ENCODE measurements around the gene RSL1D1. TPM values are rescaled to one million over a fixed set of nuclear protein-coding genes. Genes with fewer than 3 reads are reported as not detected.

The RSL1D1 gene
- total RNA-seq, 1 donor from 2014 or later = 209 TPM

DNA sequence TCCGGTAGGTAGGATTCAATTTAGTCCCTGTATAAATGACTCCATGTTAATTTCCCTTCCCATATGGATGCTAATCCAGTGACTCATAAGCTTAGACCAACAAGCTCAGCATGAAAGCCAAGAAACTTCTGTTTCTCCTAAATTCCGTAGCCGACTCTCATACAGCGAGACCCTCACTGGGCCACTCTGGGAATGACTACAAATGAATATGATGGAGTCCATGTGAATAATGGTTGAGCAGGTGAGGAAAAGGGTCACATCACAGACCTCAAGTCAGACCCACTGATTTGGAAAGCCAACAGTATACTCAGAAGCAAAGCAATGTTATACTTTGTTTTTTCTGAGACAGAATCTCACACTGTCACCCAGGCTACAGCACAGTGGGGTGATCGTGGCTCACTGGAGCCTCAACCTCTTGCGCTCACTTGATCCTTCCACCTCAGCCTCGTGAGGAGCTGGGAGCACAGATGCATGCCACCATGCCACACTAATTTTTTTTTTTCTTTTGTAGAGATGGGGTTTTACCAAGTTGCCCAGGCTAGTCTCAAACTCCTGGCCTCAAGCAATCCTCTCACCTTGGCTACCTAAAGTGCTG, 14.6 kb downstream of the RSL1D1 start:
- Histone ChIP-seq H3K27ac (ENCODE audit: low read depth, low read length) (peak overlapping the region; percentile 86), H3K36me3 (ENCODE audit: insufficient read depth, low read length) (peaks cover 45% of the 10 kb centered on the region)
- peaks cover 22% of the 10 kb centered on the region for H3K36me3 Mint-ChIP-seq (ENCODE audit: low read depth, unreplicated experiment)

DNA sequence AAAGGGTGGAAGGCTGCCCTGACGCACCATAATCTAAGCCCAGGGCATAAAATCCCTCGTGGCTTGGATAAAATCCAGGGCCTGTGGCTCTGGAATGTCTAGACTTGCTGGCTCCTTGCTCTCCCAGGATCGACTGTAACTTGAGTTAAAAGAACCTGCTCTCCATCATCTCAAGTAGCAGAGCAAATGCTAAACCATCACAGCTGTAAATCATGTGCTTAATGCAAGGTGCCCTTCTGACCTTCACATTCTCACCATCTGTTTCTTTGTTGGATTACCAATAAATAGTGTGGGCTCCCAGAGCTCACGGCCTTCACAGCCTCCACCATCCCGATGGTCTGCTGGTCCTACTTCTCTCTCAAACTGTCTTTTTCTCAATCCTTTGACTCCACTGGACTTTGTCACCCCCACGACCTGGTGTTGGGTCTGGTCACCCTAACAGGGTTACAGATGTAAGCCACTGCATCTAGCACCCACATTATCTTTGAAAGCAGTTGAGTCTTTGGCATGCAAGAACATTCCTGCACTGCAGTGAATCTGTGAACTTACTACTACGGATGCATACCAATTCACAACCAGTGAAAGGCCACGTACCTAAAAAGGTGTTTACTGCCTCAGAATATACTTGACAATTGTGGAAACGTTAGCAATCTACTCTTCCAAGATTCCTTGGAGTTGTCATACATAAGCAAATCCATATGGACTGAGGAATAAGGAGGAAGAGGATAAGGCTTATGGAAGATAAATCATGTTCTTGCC, 15.3 kb downstream of the RSL1D1 start:
- Mint-ChIP-seq H3K4me1 (ENCODE audit: low read depth, unreplicated experiment) (peaks cover 20% of the 10 kb centered on the region), H3K4me3 (ENCODE audit: unreplicated experiment) (peak overlapping the region; percentile 60)
- H3K27ac ChIP-seq (ENCODE audit: low read depth, low read length) = peak overlapping the region; percentile 86

More for the DNA sequence above, 14.6 kb downstream of the RSL1D1 start:
- H3K4me1 ChIP-seq (ENCODE audit: insufficient read depth, low read length) = peaks cover 15% of the 10 kb centered on the region
- peak overlapping the region; percentile 73 for H3K4me2 ChIP-seq (ENCODE audit: low read length)
- Mint-ChIP-seq H3K9me3 (ENCODE audit: unreplicated experiment) (no peaks in the 10 kb centered on the region), H3K4me3 (ENCODE audit: unreplicated experiment) (peak overlapping the region; percentile 14), H3K27me3 (ENCODE audit: low read depth, unreplicated experiment) (no peaks in the 10 kb centered on the region), H3K4me1 (ENCODE audit: low read depth, unreplicated experiment) (peaks cover 20% of the 10 kb centered on the region), H3K27ac (ENCODE audit: unreplicated experiment) (peak overlapping the region; percentile 94)
- peaks cover 2% of the 10 kb centered on the region for H3K79me2 ChIP-seq (ENCODE audit: insufficient read depth, low read length)
- H2AFZ ChIP-seq (ENCODE audit: low read depth, low read length) = no peak overlapping the region
- DNase-seq (ENCODE audit: low read depth) (peak; percentile 92), FAIRE-seq (no peak)
- H4K20me1 ChIP-seq (ENCODE audit: insufficient read depth, low read length) = peaks cover 18% of the 10 kb centered on the region
- no peaks in the 10 kb centered on the region for H3K27me3 ChIP-seq (ENCODE audit: insufficient read depth, low read length)
- no peaks in the 10 kb centered on the region for H3K9me3 ChIP-seq (ENCODE audit: insufficient read depth, low read depth, low read length)
- TF ChIP-seq EZH2 (IDR thresholded peaks at IDR 0.05; ENCODE audit: insufficient read depth, low read length) (no peak), CTCF (IDR thresholded peaks at IDR 0.05; ENCODE audit: insufficient read depth, low read depth, low read length) (no peak)
- H3K9ac ChIP-seq (ENCODE audit: low read length) = peak overlapping the region; percentile 63
- no peak overlapping the region for H3K4me3 ChIP-seq (ENCODE audit: insufficient read depth, low read depth, low read length)

DNA sequence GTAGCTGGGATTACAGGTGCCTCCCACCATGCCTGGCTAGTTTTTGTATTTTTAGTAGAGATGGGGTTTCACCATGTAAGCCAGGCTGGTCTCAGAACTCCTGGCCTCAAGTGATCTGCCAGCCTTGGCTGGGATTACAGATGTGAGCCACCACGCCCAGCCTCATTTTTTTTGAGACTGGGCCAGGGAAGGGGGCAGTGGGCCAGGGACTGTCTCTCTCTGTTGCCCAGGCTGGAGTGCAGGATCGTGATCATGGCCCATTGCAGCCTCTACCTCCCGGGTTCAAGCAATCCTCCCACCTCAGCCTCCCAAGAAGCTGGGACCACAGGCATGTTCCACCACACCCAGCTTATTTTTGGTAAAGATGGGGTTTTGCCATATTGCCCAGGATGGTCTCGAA, 16.0 kb downstream of the RSL1D1 start:
- TF ChIP-seq CTCF (IDR thresholded peaks at IDR 0.05; ENCODE audit: insufficient read depth, low read depth, low read length) = no peak
- no peak overlapping the region for H3K4me3 Mint-ChIP-seq (ENCODE audit: unreplicated experiment)
- no peaks in the 10 kb centered on the region for H3K27me3 Mint-ChIP-seq (ENCODE audit: low read depth, unreplicated experiment)
- no peak overlapping the region for H3K4me3 ChIP-seq (ENCODE audit: insufficient read depth, low read depth, low read length)
- H3K9ac ChIP-seq (ENCODE audit: low read length) = no peak overlapping the region
- H4K20me1 ChIP-seq (ENCODE audit: insufficient read depth, low read length) = peaks cover 18% of the 10 kb centered on the region
- H3K36me3 ChIP-seq (ENCODE audit: insufficient read depth, low read length) = peaks cover 31% of the 10 kb centered on the region
- no peaks in the 10 kb centered on the region for H3K79me2 ChIP-seq (ENCODE audit: insufficient read depth, low read length)
- no peak overlapping the region for H3K4me2 ChIP-seq (ENCODE audit: low read length)
- no peaks in the 10 kb centered on the region for H3K9me3 Mint-ChIP-seq (ENCODE audit: unreplicated experiment)
- no peak overlapping the region for H3K27ac Mint-ChIP-seq (ENCODE audit: unreplicated experiment)
- no peaks in the 10 kb centered on the region for H3K27me3 ChIP-seq (ENCODE audit: insufficient read depth, low read length)
- DNase-seq (ENCODE audit: low read depth) = no peak
- peaks cover 20% of the 10 kb centered on the region for H3K4me1 Mint-ChIP-seq (ENCODE audit: low read depth, unreplicated experiment)
- H3K4me1 ChIP-seq (ENCODE audit: insufficient read depth, low read length) = peaks cover 15% of the 10 kb centered on the region
- H2AFZ ChIP-seq (ENCODE audit: low read depth, low read length) = no peak overlapping the region
- H3K27ac ChIP-seq (ENCODE audit: low read depth, low read length) = peak overlapping the region; percentile 36
- peaks cover 20% of the 10 kb centered on the region for H3K36me3 Mint-ChIP-seq (ENCODE audit: low read depth, unreplicated experiment)
- H3K9me3 ChIP-seq (ENCODE audit: insufficient read depth, low read depth, low read length) = no peaks in the 10 kb centered on the region
- FAIRE-seq = no peak

More for the DNA sequence above, 15.3 kb downstream of the RSL1D1 start:
- Histone ChIP-seq H3K36me3 (ENCODE audit: insufficient read depth, low read length) (peaks cover 39% of the 10 kb centered on the region), H2AFZ (ENCODE audit: low read depth, low read length) (no peak overlapping the region), H3K4me2 (ENCODE audit: low read length) (peak overlapping the region; percentile 73), H3K9me3 (ENCODE audit: insufficient read depth, low read depth, low read length) (no peaks in the 10 kb centered on the region), H3K27me3 (ENCODE audit: insufficient read depth, low read length) (no peaks in the 10 kb centered on the region), H3K4me1 (ENCODE audit: insufficient read depth, low read length) (peaks cover 15% of the 10 kb centered on the region), H3K79me2 (ENCODE audit: insufficient read depth, low read length) (peaks cover 2% of the 10 kb centered on the region), H3K4me3 (ENCODE audit: insufficient read depth, low read depth, low read length) (no peak overlapping the region), H4K20me1 (ENCODE audit: insufficient read depth, low read length) (peaks cover 18% of the 10 kb centered on the region), H3K9ac (ENCODE audit: low read length) (peak overlapping the region; percentile 63)
- TF ChIP-seq EZH2 (IDR thresholded peaks at IDR 0.05; ENCODE audit: insufficient read depth, low read length) = no peak
- Mint-ChIP-seq H3K9me3 (ENCODE audit: unreplicated experiment) (no peaks in the 10 kb centered on the region), H3K27me3 (ENCODE audit: low read depth, unreplicated experiment) (no peaks in the 10 kb centered on the region), H3K27ac (ENCODE audit: unreplicated experiment) (peak overlapping the region; percentile 94), H3K36me3 (ENCODE audit: low read depth, unreplicated experiment) (peaks cover 22% of the 10 kb centered on the region)
- peak; percentile 61 for DNase-seq (ENCODE audit: low read depth)
- FAIRE-seq = peak; percentile 45
